Skeletal muscle satellite cell (primary cell): Measurements from ENCODE around the gene CAMTA1.

Experiments used
- H3K27me3 ChIP-seq: 2 replicates; pipeline ENCODE4 v1.7.0; 2013; ENCODE audit warnings: low read length; ENCODE audit not compliant: control insufficient read depth, insufficient read depth
- H3K36me3 ChIP-seq: 2 replicates; pipeline ENCODE4 v1.7.0; 2013; ENCODE audit warnings: mild to moderate bottlenecking, control low read depth, low read length; ENCODE audit not compliant: insufficient read depth
- H3K4me1 ChIP-seq: 2 replicates; pipeline ENCODE4 v1.7.0; 2013; ENCODE audit warnings: low read length; ENCODE audit not compliant: control insufficient read depth, insufficient read depth
- H3K4me2 ChIP-seq: 2 replicates; pipeline ENCODE4 v1.7.0; 2013; ENCODE audit warnings: mild to moderate bottlenecking, low read length
- H3K4me3 ChIP-seq: 2 replicates; pipeline ENCODE4 v1.7.0; 2013; ENCODE audit warnings: low read length
- H3K9ac ChIP-seq: 2 replicates; pipeline ENCODE4 v1.7.0; 2013; ENCODE audit warnings: mild to moderate bottlenecking, low read depth, low read length, moderate library complexity
- H3K9me3 ChIP-seq: replicated peaks from 2 replicates; pipeline ENCODE4 v1.7.0; 2013; ENCODE audit warnings: mild to moderate bottlenecking, control low read depth, low read length

CAMTA1 gene

GRCh38 chr1:7280347-7280960, 495.2 kb downstream of the CAMTA1 start:
- no peaks in the 10 kb centered on the region for H3K9me3 ChIP-seq
- H3K4me2 ChIP-seq, result no peak overlapping the region
- peaks cover 49% of the 10 kb centered on the region for H3K4me1 ChIP-seq
- H3K4me3 ChIP-seq, result no peak overlapping the region
- no peak overlapping the region for H3K9ac ChIP-seq
- no peaks in the 10 kb centered on the region for H3K27me3 ChIP-seq
- H3K36me3 ChIP-seq, result no peaks in the 10 kb centered on the region

- H3K9ac ChIP-seq, result no peak overlapping the region
- H3K36me3 ChIP-seq, result no peaks in the 10 kb centered on the region
- H3K4me3 ChIP-seq, result no peak overlapping the region
- H3K4me2 ChIP-seq, result peak overlapping the region; percentile 16
- no peaks in the 10 kb centered on the region for H3K27me3 ChIP-seq
- peaks cover 52% of the 10 kb centered on the region for H3K4me1 ChIP-seq
- no peaks in the 10 kb centered on the region for H3K9me3 ChIP-seq
Observed at GRCh38 chr1:7281821-7282220, 496.6 kb downstream of the CAMTA1 start.

GRCh38 chr1:7284839-7285435, 499.7 kb downstream of the CAMTA1 start:
- no peaks in the 10 kb centered on the region for H3K27me3 ChIP-seq
- H3K4me2 ChIP-seq, result no peak overlapping the region
- no peak overlapping the region for H3K4me3 ChIP-seq
- no peaks in the 10 kb centered on the region for H3K9me3 ChIP-seq
- H3K4me1 ChIP-seq, result peaks cover 39% of the 10 kb centered on the region
- H3K36me3 ChIP-seq, result no peaks in the 10 kb centered on the region
- no peak overlapping the region for H3K9ac ChIP-seq

DNA sequence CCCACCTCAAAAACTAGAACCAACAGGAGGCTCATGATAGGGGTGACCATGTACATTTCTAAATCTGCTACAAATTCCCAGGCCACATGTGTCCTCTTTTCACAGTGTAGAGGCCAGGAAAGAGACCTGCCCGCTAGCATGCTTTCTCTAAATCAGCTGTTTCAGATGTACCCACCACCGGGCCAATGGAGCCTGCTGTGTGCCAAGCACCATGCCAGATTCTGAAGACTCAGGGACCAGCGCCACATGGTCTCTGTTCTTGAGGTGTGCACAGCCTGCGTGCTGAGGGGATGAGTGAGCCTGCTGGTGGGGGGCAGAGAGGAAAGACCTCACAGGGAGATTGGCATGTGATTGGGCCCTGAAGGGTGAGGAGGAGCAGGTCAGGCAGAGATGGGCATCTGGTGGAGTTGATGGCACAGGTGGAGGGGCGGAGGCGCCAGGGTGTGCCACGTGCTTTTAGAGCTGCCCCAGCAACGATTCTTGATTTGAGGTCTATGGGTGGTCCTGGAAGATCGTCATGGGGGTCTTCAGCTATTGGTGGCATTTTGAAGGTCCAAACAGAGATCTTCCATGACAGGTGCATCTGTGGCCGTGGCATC, 500.7 kb downstream of the CAMTA1 start:
- no peaks in the 10 kb centered on the region for H3K27me3 ChIP-seq
- H3K4me1 ChIP-seq, result peaks cover 39% of the 10 kb centered on the region
- H3K36me3 ChIP-seq, result no peaks in the 10 kb centered on the region
- no peak overlapping the region for H3K4me3 ChIP-seq
- H3K9ac ChIP-seq, result no peak overlapping the region
- no peak overlapping the region for H3K4me2 ChIP-seq
- no peaks in the 10 kb centered on the region for H3K9me3 ChIP-seq

DNA sequence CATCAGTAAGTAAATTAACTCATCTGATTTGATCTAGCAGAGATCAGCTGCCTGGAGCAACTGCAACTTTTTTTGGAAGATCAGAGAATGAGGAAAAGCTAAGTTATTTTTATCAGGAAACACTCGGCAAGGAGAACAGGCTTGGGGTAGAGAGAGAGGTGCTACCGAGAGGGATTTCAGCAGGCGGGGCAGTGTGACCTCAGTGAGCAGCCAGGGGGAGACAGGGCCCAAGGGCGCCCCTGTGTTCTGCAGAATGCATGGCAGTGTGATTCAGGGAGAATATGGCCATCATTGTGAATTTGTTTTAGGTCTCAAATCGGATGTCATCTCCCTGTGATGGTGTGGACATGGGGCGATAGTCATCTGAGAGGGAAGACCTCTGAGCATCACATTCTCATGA, 501.8 kb downstream of the CAMTA1 start:
- no peak overlapping the region for H3K9ac ChIP-seq
- H3K4me1 ChIP-seq, result peaks cover 41% of the 10 kb centered on the region
- H3K4me3 ChIP-seq, result no peak overlapping the region
- H3K27me3 ChIP-seq, result no peaks in the 10 kb centered on the region
- H3K4me2 ChIP-seq, result no peak overlapping the region
- no peaks in the 10 kb centered on the region for H3K9me3 ChIP-seq
- no peaks in the 10 kb centered on the region for H3K36me3 ChIP-seq

DNA sequence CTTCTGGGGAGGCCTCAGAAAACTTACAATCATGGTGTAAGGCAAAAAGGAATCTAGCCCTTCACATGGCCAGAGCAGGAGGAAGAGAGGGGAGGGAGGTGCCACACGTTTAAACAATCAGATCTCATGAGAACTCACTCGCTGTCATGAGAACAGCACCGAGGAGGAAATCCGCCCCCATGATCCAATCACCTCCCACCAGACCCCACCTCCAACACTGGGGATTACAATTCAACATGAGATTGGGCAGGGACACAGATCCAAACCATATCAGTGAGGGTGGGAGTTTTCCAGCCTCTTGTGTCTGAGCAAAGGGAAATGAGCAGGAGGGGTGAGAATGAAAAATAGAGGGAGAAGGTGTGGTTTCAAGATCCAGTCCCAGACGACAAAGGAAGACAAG, 503.7 kb downstream of the CAMTA1 start:
- H3K4me2 ChIP-seq, result no peak overlapping the region
- peaks cover 47% of the 10 kb centered on the region for H3K4me1 ChIP-seq
- H3K9me3 ChIP-seq, result no peaks in the 10 kb centered on the region
- H3K36me3 ChIP-seq, result no peaks in the 10 kb centered on the region
- H3K27me3 ChIP-seq, result no peaks in the 10 kb centered on the region
- H3K9ac ChIP-seq, result no peak overlapping the region
- H3K4me3 ChIP-seq, result no peak overlapping the region

DNA sequence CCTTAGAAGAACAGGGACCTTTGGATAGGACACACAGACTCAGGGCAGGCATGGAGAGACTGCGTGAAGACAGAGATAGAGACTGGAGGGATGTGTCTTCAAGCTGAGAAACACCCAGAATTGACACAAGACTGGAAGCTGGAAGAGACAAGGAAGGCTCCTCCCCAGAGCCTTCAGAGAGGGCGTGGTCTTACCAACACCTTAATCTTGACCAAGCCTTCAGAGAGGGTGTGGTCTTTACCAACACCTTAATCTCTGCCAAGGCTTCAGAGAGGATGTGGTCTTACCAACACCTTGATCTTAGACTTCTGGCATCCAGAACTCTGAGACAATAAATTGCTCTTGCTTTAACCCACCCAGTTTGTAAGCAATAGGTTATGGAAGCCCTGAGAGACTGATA, 504.4 kb downstream of the CAMTA1 start:
- Histone ChIP-seq H3K9ac (no peak overlapping the region), H3K4me1 (peaks cover 51% of the 10 kb centered on the region), H3K36me3 (no peaks in the 10 kb centered on the region), H3K4me3 (no peak overlapping the region), H3K27me3 (no peaks in the 10 kb centered on the region), H3K9me3 (no peaks in the 10 kb centered on the region), H3K4me2 (no peak overlapping the region)

DNA sequence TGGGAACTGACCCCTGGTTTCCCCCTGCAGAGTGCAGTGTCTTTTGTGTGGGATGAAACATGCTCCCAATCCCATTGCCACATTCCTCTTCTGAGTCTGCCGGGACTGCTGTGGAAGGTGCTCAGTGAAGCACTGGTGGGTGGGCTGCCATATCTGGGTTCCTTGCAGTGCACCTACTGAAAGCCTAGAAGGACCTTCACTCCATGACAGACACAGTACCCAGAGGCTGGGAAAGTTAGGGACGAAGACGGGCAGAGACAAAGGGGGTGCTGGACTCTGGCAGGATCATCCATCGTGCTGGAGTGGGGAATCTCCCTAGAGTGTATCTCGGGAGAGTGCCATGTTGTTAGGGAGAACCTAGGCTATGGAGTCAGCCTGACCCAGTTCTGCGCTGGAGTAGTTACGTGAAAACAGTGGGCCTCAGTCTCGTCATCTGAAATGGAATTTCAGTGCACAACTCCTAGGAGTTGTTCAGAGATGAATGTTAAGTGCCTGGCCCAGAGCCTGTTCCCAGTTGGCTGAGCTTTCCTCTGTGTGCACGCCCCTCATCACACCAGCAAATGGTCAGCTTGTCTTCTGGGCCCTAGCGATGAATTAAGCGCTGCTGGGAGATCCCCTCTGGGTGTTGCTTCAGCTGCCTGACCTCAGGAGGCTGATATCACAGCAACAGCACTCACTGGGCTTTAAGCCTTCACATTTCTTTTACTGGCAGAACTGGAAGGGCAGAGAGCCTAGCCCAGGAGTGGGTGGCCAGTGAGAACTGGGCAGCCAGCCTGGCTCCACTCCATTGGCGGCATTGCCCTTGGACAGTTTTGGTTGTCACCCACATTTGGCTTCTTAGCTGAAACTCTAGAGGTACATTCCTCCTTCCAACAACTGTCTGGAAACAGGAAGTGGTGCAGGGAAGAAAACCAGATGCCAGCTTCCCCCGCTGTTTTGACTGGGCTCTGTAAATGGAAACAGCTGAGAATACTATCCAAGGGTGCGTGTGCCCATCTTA, 506.0 kb downstream of the CAMTA1 start:
- Histone ChIP-seq H3K36me3 (no peaks in the 10 kb centered on the region), H3K9ac (peak overlapping the region; percentile 60), H3K4me2 (peak overlapping the region; percentile 50), H3K9me3 (no peaks in the 10 kb centered on the region), H3K27me3 (no peaks in the 10 kb centered on the region), H3K4me3 (peak overlapping the region; percentile 2), H3K4me1 (peaks cover 43% of the 10 kb centered on the region)

- no peaks in the 10 kb centered on the region for H3K27me3 ChIP-seq
Observed at GRCh38 chr1:7292036-7292681, 506.9 kb downstream of the CAMTA1 start.

DNA sequence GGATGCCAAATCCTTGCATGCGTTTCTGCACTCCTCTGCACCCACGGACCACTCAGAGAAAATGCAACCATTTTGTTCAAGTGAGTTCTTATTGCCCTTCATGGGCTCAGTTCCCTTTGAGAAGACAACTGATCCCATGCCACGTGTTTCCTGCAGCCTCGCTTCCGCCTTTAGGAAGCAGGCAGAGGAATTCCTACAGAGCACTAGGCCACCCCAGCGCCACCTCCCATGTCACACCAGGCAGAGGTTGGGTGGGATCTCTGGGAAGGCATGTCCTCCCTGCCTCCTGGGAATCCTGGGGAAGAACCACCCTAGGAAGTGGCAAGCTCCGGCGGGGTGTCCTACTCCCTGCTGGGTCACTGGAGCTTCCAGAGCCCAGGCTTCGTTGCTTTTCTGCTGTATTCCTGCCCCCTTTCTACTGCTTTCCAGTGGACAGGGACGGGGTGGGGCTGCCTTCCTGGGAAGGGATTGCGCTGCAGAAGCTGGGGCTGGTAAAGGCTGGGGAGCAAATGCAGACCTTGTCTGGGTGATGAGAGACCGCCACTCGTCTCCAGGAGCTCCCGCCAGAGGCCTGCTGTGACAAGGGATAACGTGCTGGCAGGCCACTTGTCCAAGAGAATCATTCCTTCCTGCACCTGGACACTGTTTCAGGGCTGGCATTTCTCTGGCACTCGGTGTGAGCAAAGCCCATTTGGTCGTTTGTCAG, 507.6 kb downstream of the CAMTA1 start:
- Histone ChIP-seq H3K36me3 (no peaks in the 10 kb centered on the region), H3K9me3 (no peaks in the 10 kb centered on the region), H3K9ac (peak overlapping the region; percentile 60), H3K27me3 (no peaks in the 10 kb centered on the region), H3K4me1 (peaks cover 50% of the 10 kb centered on the region), H3K4me2 (peak overlapping the region; percentile 50), H3K4me3 (no peak overlapping the region)

More at GRCh38 chr1:7292036-7292681, 506.9 kb downstream of the CAMTA1 start:
- Histone ChIP-seq H3K4me1 (peaks cover 43% of the 10 kb centered on the region), H3K4me2 (peak overlapping the region; percentile 50), H3K36me3 (no peaks in the 10 kb centered on the region), H3K9ac (peak overlapping the region; percentile 60), H3K9me3 (no peaks in the 10 kb centered on the region), H3K4me3 (no peak overlapping the region)
